ENCODE results near the gene NECAP2.
"Not testable (repeated sequence)": the region's sequence is repeated elsewhere in the genome, so short reads cannot be mapped to it uniquely, and the experiment has no call there.

The NECAP2 gene

GRCh38 chr1:16498573-16499413, 58.3 kb downstream of the NECAP2 start:
- DNase-seq (ENCODE audit: low read depth), result peak; percentile 79

DNA sequence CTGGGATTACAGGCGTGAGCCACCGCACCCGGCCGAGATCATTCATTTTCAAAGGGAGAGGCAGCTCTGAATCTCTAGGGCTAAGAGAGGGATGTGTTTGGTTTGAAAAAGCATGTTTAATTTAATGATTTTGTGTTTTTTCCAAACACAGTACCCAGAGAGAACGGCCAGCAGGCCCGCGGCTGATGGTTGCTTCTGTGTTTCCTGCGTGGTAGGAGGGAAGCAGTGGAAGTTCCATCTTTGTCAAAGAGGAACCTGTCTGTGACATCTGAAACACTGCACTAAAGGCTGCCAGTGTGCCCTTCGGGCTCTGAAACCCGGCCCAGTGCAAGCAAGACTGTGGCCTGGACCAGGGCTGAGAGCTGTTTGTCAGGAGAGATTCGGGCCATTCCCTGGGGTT, 59.9 kb downstream of the NECAP2 start:
- DNase-seq (ENCODE audit: low read depth), result not testable (repeated sequence)

GRCh38 chr1:16500975-16501374, 60.5 kb downstream of the NECAP2 start:
- DNase-seq (ENCODE audit: low read depth), result not testable (repeated sequence)

- not testable (repeated sequence) for DNase-seq (ENCODE audit: low read depth)
Observed at GRCh38 chr1:16501446-16501845, 60.9 kb downstream of the NECAP2 start.

DNA sequence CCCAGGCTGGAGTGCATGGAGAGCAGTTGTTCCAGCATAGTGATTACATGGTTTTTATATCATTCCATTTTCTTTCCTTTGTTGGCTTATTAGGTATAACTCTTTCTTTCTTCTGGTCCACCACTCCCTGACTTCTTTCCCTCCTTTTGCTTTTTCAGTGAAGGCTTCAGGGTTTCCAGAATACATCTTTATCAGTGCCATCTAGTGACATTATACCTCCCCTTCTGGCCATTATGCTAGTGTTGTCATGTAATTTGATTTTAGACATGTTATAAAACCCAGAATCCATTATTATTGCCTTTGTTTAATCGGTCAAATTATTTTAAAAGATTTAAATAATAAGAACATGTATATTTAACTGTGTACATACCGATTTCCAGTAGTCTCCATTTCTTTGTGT, 63.0 kb downstream of the NECAP2 start:
- DNase-seq (ENCODE audit: low read depth), result no peak

- DNase-seq (ENCODE audit: low read depth), result not testable (repeated sequence)
Observed at GRCh38 chr1:16505870-16506269, 65.3 kb downstream of the NECAP2 start.

- not testable (repeated sequence) for DNase-seq (ENCODE audit: low read depth)
Observed at GRCh38 chr1:16506364-16507136, 66.0 kb downstream of the NECAP2 start.

- not testable (repeated sequence) for DNase-seq (ENCODE audit: low read depth)
Observed at GRCh38 chr1:16508861-16509445, 68.4 kb downstream of the NECAP2 start.
